AG09309 (cell line): ENCODE results near the gene AP2A2.

Experiments
- DNase-seq: peaks from one replicate; pipeline ENCODE4 v3.0.0-alpha.2; 2010; ENCODE audit warnings: low read depth
- H3K4me3 ChIP-seq: 2 replicates; pipeline ENCODE4 v1.5.1; 2011; ENCODE audit warnings: mild to moderate bottlenecking, low read depth, low read length, moderate library complexity; ENCODE audit not compliant: control insufficient read depth
- CTCF ChIP-seq: IDR thresholded peaks from 2 replicates; pipeline ENCODE4 v1.5.1; 2011; ENCODE audit warnings: mild to moderate bottlenecking, low read depth, low read length, inconsistent platforms; ENCODE audit not compliant: insufficient read depth, control insufficient read depth; ENCODE audit errors: missing control alignments

Gene AP2A2

GRCh38 chr11:1007279-1007678, 81.6 kb downstream of the AP2A2 start:
- DNase-seq: no peak
- H3K4me3 ChIP-seq: no peak overlapping the region
- TF ChIP-seq CTCF: no peak

GRCh38 chr11:1008001-1008802, 82.5 kb downstream of the AP2A2 start:
- DNase-seq: no peak
- no peak for TF ChIP-seq CTCF
- no peak overlapping the region for H3K4me3 ChIP-seq

DNA sequence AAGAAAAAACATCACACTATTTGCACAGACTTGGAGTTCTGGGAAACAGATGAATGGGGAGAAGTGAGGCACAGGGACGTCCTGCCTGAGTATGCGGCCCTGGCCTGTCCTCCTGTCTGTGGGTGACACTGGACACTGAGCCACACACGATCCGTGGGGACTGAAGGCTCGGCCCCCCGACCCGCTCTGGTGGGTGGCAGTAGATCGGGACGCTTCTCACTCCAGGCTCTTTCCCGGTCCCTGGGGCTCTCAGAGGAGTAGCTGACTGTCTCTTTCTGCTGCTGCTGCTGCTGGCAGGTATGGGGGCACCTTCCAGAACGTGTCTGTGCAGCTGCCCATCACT, 83.1 kb downstream of the AP2A2 start:
- DNase-seq: no peak
- H3K4me3 ChIP-seq: no peak overlapping the region
- no peak for TF ChIP-seq CTCF

GRCh38 chr11:1009371-1009770, 83.7 kb downstream of the AP2A2 start:
- no peak overlapping the region for H3K4me3 ChIP-seq

GRCh38 chr11:1009991-1010390, 84.3 kb downstream of the AP2A2 start:
- no peak overlapping the region for H3K4me3 ChIP-seq
- DNase-seq: no peak
- no peak for TF ChIP-seq CTCF

More at GRCh38 chr11:1009371-1009770, 83.7 kb downstream of the AP2A2 start:
- TF ChIP-seq CTCF: no peak
- DNase-seq: no peak

- no peak overlapping the region for H3K4me3 ChIP-seq
- TF ChIP-seq CTCF: no peak
- DNase-seq: no peak
Measured at GRCh38 chr11:1010551-1011319, 85.1 kb downstream of the AP2A2 start.

GRCh38 chr11:1011320-1011698, 85.6 kb downstream of the AP2A2 start:
- no peak for DNase-seq
- no peak for TF ChIP-seq CTCF
- H3K4me3 ChIP-seq: no peak overlapping the region
